H1 (cell line): ENCODE results near the gene DTNB.

Experiments used
- CHD1 ChIP-seq: IDR thresholded peaks from 2 replicates; pipeline ENCODE4 v1.6.1; 2012; ENCODE audit warnings: low read depth, low read length, improper control_type of control experiment
- CTCF ChIP-seq, 3 experiments: IDR thresholded peaks; 1 replicate in 2 of 3; 2 replicates in 1 of 3; pipeline versions ENCODE4 v1.5.1 to v1.6.1; 2011; ENCODE audit warnings: low read length in 3 of 3, mild to moderate bottlenecking in 3 of 3, inconsistent platforms in 2 of 3, low read depth in 1 of 3, moderate library complexity in 1 of 3; ENCODE audit not compliant: insufficient read depth in 1 of 3; ENCODE audit errors: control extremely low read depth in 1 of 3
- SAP30 ChIP-seq: fragments of 300-600 bp; sonication (generic); IDR thresholded peaks from 2 replicates; pipeline ENCODE4 v1.7.1; 2012; ENCODE audit warnings: low read length, moderate library complexity, mild to moderate bottlenecking, inconsistent platforms; ENCODE audit not compliant: insufficient read depth, insufficient replicate concordance
- TEAD4 ChIP-seq: IDR thresholded peaks from 2 replicates; pipeline ENCODE4 v1.6.1; 2012; ENCODE audit warnings: low read depth, low read length, inconsistent platforms, mixed read lengths

- TF ChIP-seq CHD1 (no peak), TEAD4 (no peak), CTCF (IDR thresholded peaks at IDR 0.05; ENCODE audit: control extremely low read depth in 1 of 3, insufficient read depth in 1 of 3, low read depth in 1 of 3, low read length in 3 of 3) (no peak), SAP30 (no peak)
Observed at GRCh38 chr2:25368660-25369059, 304.7 kb downstream of the DTNB start.
